K562 (cell line): ENCODE measurements around the gene PABPC1L2B. TPM values are rescaled to one million over a fixed set of nuclear protein-coding genes. Genes with fewer than 3 reads are reported as not detected.

ENCODE experiments used
- polyA plus RNA-seq, 8 experiments: library from polyadenylated mRNA; depleted of rRNA in 4 of 8; stranded (reverse) in 5 of 8; unstranded in 3 of 8; fragments of >200 nt; fragmentation: Nextera tagmentation in 2 of 8; fragmentation: Illumina TruSeq in 1 of 8; extraction: Ambion mirVana in 2 of 8; extraction: Trizol in 1 of 8; gene quantifications; 2 replicates each; pipeline versions ENCODE4 v1.2.1 to v1.2.3, GENCODE V29; 2011 to 2014; ENCODE audit warnings: inconsistent platforms in 1 of 8, missing spikeins in 1 of 8
- total RNA-seq, 7 experiments: library from RNA; depleted of rRNA in 6 of 7; stranded (reverse); fragments of >200 nt in 6 of 7; fragmentation: Illumina TruSeq in 2 of 7; extraction: Trizol in 2 of 7; gene quantifications; 2 replicates each; pipeline versions ENCODE4 v1.2.1 to v1.2.3, GENCODE V29; 2011 to 2021; ENCODE audit warnings: low replicate concordance in 1 of 7

Gene PABPC1L2B
- total and polyA plus RNA-seq, 9 of the 15 experiments (the other 6 are each of a cell fraction or from before 2014, with no cell fraction given) = not detected

Other genes with a start within 250 kb of the PABPC1L2B start
Only the 7 nearest of the 8 such genes appear.
- not detected in 2 replicates for gene FAM236B, start 220.3 kb upstream of the PABPC1L2B start, total RNA-seq (2014; rRNA removed)
- not detected in 2 replicates for gene FAM236B, start 220.3 kb upstream of the PABPC1L2B start, total RNA-seq (2014; rRNA removed; fragmentation: Illumina TruSeq; extraction: Trizol)
- gene FAM236B, start 220.3 kb upstream of the PABPC1L2B start, total RNA-seq (2015; rRNA removed; fragmentation: Illumina TruSeq; extraction: Trizol) = not detected in 2 replicates
- gene FAM236B, start 220.3 kb upstream of the PABPC1L2B start, total RNA-seq (2021) = not detected in 2 replicates
- gene FAM236B, start 220.3 kb upstream of the PABPC1L2B start, polyA plus RNA-seq (2011; rRNA removed) = not detected in 2 replicates
- gene FAM236B, start 220.3 kb upstream of the PABPC1L2B start, polyA plus RNA-seq (2014; fragmentation: Illumina TruSeq; extraction: Trizol) = not detected in 2 replicates
- gene FAM236B, start 220.3 kb upstream of the PABPC1L2B start, polyA plus RNA-seq (2014; fragmentation: Nextera tagmentation; extraction: Ambion mirVana) = not detected
- not detected in 2 replicates for gene FAM236B, start 220.3 kb upstream of the PABPC1L2B start, polyA plus RNA-seq (2014; rRNA removed)
- gene FAM236D, start 194.7 kb upstream of the PABPC1L2B start, total RNA-seq (2014; rRNA removed) = not detected in 2 replicates
- gene FAM236D, start 194.7 kb upstream of the PABPC1L2B start, total RNA-seq (2014; rRNA removed; fragmentation: Illumina TruSeq; extraction: Trizol) = not detected in 2 replicates
- not detected in 2 replicates for gene FAM236D, start 194.7 kb upstream of the PABPC1L2B start, total RNA-seq (2015; rRNA removed; fragmentation: Illumina TruSeq; extraction: Trizol)
- gene FAM236D, start 194.7 kb upstream of the PABPC1L2B start, total RNA-seq (2021) = not detected in 2 replicates
- not detected in 2 replicates for gene FAM236D, start 194.7 kb upstream of the PABPC1L2B start, polyA plus RNA-seq (2011; rRNA removed)
- not detected in 2 replicates for gene FAM236D, start 194.7 kb upstream of the PABPC1L2B start, polyA plus RNA-seq (2014; fragmentation: Illumina TruSeq; extraction: Trizol)
- not detected for gene FAM236D, start 194.7 kb upstream of the PABPC1L2B start, polyA plus RNA-seq (2014; fragmentation: Nextera tagmentation; extraction: Ambion mirVana)
- not detected in 2 replicates for gene FAM236D, start 194.7 kb upstream of the PABPC1L2B start, polyA plus RNA-seq (2014; rRNA removed)
- gene FAM236C, start 90.3 kb upstream of the PABPC1L2B start, total RNA-seq (2014; rRNA removed) = not detected in 2 replicates
- gene FAM236C, start 90.3 kb upstream of the PABPC1L2B start, total RNA-seq (2014; rRNA removed; fragmentation: Illumina TruSeq; extraction: Trizol) = not detected in 2 replicates
- not detected in 2 replicates for gene FAM236C, start 90.3 kb upstream of the PABPC1L2B start, total RNA-seq (2015; rRNA removed; fragmentation: Illumina TruSeq; extraction: Trizol)
- not detected in 2 replicates for gene FAM236C, start 90.3 kb upstream of the PABPC1L2B start, total RNA-seq (2021)
- not detected in 2 replicates for gene FAM236C, start 90.3 kb upstream of the PABPC1L2B start, polyA plus RNA-seq (2011; rRNA removed)
- not detected in 2 replicates for gene FAM236C, start 90.3 kb upstream of the PABPC1L2B start, polyA plus RNA-seq (2014; fragmentation: Illumina TruSeq; extraction: Trizol)
- not detected for gene FAM236C, start 90.3 kb upstream of the PABPC1L2B start, polyA plus RNA-seq (2014; fragmentation: Nextera tagmentation; extraction: Ambion mirVana)
- gene FAM236C, start 90.3 kb upstream of the PABPC1L2B start, polyA plus RNA-seq (2014; rRNA removed) = not detected in 2 replicates
- not detected in 2 replicates for gene FAM236A, start 64.7 kb upstream of the PABPC1L2B start, total RNA-seq (2014; rRNA removed)
- gene FAM236A, start 64.7 kb upstream of the PABPC1L2B start, total RNA-seq (2014; rRNA removed; fragmentation: Illumina TruSeq; extraction: Trizol) = not detected in 2 replicates
- gene FAM236A, start 64.7 kb upstream of the PABPC1L2B start, total RNA-seq (2015; rRNA removed; fragmentation: Illumina TruSeq; extraction: Trizol) = not detected in 2 replicates
- gene FAM236A, start 64.7 kb upstream of the PABPC1L2B start, total RNA-seq (2021) = not detected in 2 replicates
- gene FAM236A, start 64.7 kb upstream of the PABPC1L2B start, polyA plus RNA-seq (2011; rRNA removed) = not detected in 2 replicates
- not detected in 2 replicates for gene FAM236A, start 64.7 kb upstream of the PABPC1L2B start, polyA plus RNA-seq (2014; fragmentation: Illumina TruSeq; extraction: Trizol)
- not detected for gene FAM236A, start 64.7 kb upstream of the PABPC1L2B start, polyA plus RNA-seq (2014; fragmentation: Nextera tagmentation; extraction: Ambion mirVana)
- gene FAM236A, start 64.7 kb upstream of the PABPC1L2B start, polyA plus RNA-seq (2014; rRNA removed) = not detected in 2 replicates
- not detected in 2 replicates for gene DMRTC1, start 59.1 kb upstream of the PABPC1L2B start, total RNA-seq (2014; rRNA removed)
- not detected in 2 replicates for gene DMRTC1, start 59.1 kb upstream of the PABPC1L2B start, total RNA-seq (2014; rRNA removed; fragmentation: Illumina TruSeq; extraction: Trizol)
- gene DMRTC1, start 59.1 kb upstream of the PABPC1L2B start, total RNA-seq (2015; rRNA removed; fragmentation: Illumina TruSeq; extraction: Trizol) = not detected in 2 replicates
- gene DMRTC1, start 59.1 kb upstream of the PABPC1L2B start, total RNA-seq (2021) = not detected in 2 replicates
- gene DMRTC1, start 59.1 kb upstream of the PABPC1L2B start, polyA plus RNA-seq (2011; rRNA removed) = not detected in 2 replicates
- not detected in 2 replicates for gene DMRTC1, start 59.1 kb upstream of the PABPC1L2B start, polyA plus RNA-seq (2014; fragmentation: Illumina TruSeq; extraction: Trizol)
- gene DMRTC1, start 59.1 kb upstream of the PABPC1L2B start, polyA plus RNA-seq (2014; fragmentation: Nextera tagmentation; extraction: Ambion mirVana) = not detected
- not detected in 2 replicates for gene DMRTC1, start 59.1 kb upstream of the PABPC1L2B start, polyA plus RNA-seq (2014; rRNA removed)
- not detected in 2 replicates for gene PABPC1L2A, start 76.6 kb downstream of the PABPC1L2B start, total RNA-seq (2014; rRNA removed)
- not detected in 2 replicates for gene PABPC1L2A, start 76.6 kb downstream of the PABPC1L2B start, total RNA-seq (2014; rRNA removed; fragmentation: Illumina TruSeq; extraction: Trizol)
- gene PABPC1L2A, start 76.6 kb downstream of the PABPC1L2B start, total RNA-seq (2015; rRNA removed; fragmentation: Illumina TruSeq; extraction: Trizol) = not detected in 2 replicates
- gene PABPC1L2A, start 76.6 kb downstream of the PABPC1L2B start, total RNA-seq (2021) = not detected in 2 replicates
- gene PABPC1L2A, start 76.6 kb downstream of the PABPC1L2B start, polyA plus RNA-seq (2011; rRNA removed) = not detected in 2 replicates
- gene PABPC1L2A, start 76.6 kb downstream of the PABPC1L2B start, polyA plus RNA-seq (2014; fragmentation: Illumina TruSeq; extraction: Trizol) = not detected in 2 replicates
- gene PABPC1L2A, start 76.6 kb downstream of the PABPC1L2B start, polyA plus RNA-seq (2014; fragmentation: Nextera tagmentation; extraction: Ambion mirVana) = not detected
- not detected in 2 replicates for gene PABPC1L2A, start 76.6 kb downstream of the PABPC1L2B start, polyA plus RNA-seq (2014; rRNA removed)
- gene NAP1L2, start 211.9 kb downstream of the PABPC1L2B start, total RNA-seq (2014; rRNA removed) = not detected in 2 replicates
- not detected in 2 replicates for gene NAP1L2, start 211.9 kb downstream of the PABPC1L2B start, total RNA-seq (2014; rRNA removed; fragmentation: Illumina TruSeq; extraction: Trizol)
- gene NAP1L2, start 211.9 kb downstream of the PABPC1L2B start, total RNA-seq (2015; rRNA removed; fragmentation: Illumina TruSeq; extraction: Trizol) = 0.04 TPM in 1 of 2 replicates, not detected in the other
- not detected in 2 replicates for gene NAP1L2, start 211.9 kb downstream of the PABPC1L2B start, total RNA-seq (2021)
- gene NAP1L2, start 211.9 kb downstream of the PABPC1L2B start, polyA plus RNA-seq (2011; rRNA removed) = 0.03 TPM in 1 of 2 replicates, not detected in the other
- gene NAP1L2, start 211.9 kb downstream of the PABPC1L2B start, polyA plus RNA-seq (2014; fragmentation: Illumina TruSeq; extraction: Trizol) = not detected in 2 replicates
- under 1 TPM in 1 of 2 experiments, not detected in 1; 0.06 TPM for gene NAP1L2, start 211.9 kb downstream of the PABPC1L2B start, polyA plus RNA-seq (2014; fragmentation: Nextera tagmentation; extraction: Ambion mirVana)
- gene NAP1L2, start 211.9 kb downstream of the PABPC1L2B start, polyA plus RNA-seq (2014; rRNA removed) = 0.16 TPM in 1 of 2 replicates, not detected in the other